ENCODE measurements around the gene POU4F2. TPM values are rescaled to one million over a fixed set of nuclear protein-coding genes. Genes with fewer than 3 reads are reported as not detected.

The POU4F2 gene, protein sequence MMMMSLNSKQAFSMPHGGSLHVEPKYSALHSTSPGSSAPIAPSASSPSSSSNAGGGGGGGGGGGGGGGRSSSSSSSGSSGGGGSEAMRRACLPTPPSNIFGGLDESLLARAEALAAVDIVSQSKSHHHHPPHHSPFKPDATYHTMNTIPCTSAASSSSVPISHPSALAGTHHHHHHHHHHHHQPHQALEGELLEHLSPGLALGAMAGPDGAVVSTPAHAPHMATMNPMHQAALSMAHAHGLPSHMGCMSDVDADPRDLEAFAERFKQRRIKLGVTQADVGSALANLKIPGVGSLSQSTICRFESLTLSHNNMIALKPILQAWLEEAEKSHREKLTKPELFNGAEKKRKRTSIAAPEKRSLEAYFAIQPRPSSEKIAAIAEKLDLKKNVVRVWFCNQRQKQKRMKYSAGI
- total RNA-seq, result not detected

DNA sequence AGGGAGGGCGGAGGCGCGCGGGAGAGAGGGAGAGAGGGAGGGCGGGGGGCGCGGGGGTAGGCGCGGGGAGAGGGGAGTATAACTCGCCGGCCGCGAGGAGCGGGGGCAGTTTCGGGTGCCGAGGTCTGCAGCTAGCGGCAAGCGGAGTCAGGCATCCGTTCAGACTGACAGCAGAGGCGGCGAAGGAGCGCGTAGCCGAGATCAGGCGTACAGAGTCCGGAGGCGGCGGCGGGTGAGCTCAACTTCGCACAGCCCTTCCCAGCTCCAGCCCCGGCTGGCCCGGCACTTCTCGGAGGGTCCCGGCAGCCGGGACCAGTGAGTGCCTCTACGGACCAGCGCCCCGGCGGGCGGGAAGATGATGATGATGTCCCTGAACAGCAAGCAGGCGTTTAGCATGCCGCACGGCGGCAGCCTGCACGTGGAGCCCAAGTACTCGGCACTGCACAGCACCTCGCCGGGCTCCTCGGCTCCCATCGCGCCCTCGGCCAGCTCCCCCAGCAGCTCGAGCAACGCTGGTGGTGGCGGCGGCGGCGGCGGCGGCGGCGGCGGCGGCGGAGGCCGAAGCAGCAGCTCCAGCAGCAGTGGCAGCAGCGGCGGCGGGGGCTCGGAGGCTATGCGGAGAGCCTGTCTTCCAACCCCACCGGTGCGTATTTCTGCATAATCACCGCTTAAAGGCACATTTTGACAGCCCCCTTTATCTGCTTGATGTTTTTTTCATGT, at the start of gene POU4F2:
Gene POU4F2, plus strand, starts transcription at position 108 of the 720 bp plus-strand sequence. Its CDS starts 248 bp downstream, at position 356.
- ATAC-seq, result no peak
- Histone ChIP-seq H3K27ac (no peak within 1 kb of the TSS), H3K4me3 (no peak within 1 kb of the TSS), H3K27me3 (peaks cover 0 to 24% of the 10 kb centered on the region in 2 donors), H3K9me3 (no peaks in the 10 kb centered on the region), H3K36me3 (replicated peaks in 1 of 2; ENCODE audit: insufficient read depth in 1 of 2, low read depth in 2 of 2) (no peaks in the 10 kb centered on the region), H3K4me1 (peaks cover 29% of the 10 kb centered on the region)
- WGBS, 2 donors, result 1 to 3% methylated on average over 11 to 60 of the region's 74 CpGs
- intact Hi-C loops (cut with DNase I), result no loop called here
- TF ChIP-seq, protein P1, sequence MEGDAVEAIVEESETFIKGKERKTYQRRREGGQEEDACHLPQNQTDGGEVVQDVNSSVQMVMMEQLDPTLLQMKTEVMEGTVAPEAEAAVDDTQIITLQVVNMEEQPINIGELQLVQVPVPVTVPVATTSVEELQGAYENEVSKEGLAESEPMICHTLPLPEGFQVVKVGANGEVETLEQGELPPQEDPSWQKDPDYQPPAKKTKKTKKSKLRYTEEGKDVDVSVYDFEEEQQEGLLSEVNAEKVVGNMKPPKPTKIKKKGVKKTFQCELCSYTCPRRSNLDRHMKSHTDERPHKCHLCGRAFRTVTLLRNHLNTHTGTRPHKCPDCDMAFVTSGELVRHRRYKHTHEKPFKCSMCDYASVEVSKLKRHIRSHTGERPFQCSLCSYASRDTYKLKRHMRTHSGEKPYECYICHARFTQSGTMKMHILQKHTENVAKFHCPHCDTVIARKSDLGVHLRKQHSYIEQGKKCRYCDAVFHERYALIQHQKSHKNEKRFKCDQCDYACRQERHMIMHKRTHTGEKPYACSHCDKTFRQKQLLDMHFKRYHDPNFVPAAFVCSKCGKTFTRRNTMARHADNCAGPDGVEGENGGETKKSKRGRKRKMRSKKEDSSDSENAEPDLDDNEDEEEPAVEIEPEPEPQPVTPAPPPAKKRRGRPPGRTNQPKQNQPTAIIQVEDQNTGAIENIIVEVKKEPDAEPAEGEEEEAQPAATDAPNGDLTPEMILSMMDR (IDR thresholded peaks at IDR 0.05), result no peak
- no peak for TF ChIP-seq POLR2A (IDR thresholded peaks at IDR 0.05)
- DNase-seq, result no peak

DNA sequence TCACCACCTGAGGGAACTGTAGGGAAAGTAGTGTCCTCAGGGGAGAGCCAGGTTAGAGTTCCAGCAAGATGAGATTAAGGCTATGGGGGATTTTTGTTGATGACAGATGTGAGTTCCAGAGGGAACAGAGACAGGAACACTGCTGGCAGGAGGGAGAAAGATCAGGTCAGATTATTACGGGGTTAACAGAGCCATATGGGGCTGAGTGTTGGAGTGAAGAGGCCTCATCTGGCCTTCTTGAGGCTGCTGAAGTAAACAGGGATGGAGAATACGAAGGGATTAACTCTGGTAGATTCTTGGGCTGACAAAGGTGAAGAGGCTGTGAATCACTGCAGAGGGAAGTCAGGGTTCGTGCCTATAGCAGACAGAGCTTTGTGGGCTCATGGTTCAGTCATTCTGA, 47.9 kb upstream of the POU4F2 start:
- TF ChIP-seq, protein P1 (IDR thresholded peaks at IDR 0.05), result no peak
- TF ChIP-seq POLR2A (IDR thresholded peaks at IDR 0.05), result no peak
- H3K36me3 ChIP-seq (replicated peaks in 1 of 2; ENCODE audit: insufficient read depth in 1 of 2, low read depth in 2 of 2), result no peaks in the 10 kb centered on the region
- ATAC-seq (no peak), DNase-seq (no peak)
- H3K4me1 ChIP-seq, result no peaks in the 10 kb centered on the region
- H3K9me3 ChIP-seq, result no peaks in the 10 kb centered on the region
- WGBS, 2 donors, result 45 to 60% methylated on average over 3 of the region's 3 CpGs
- no peaks in the 10 kb centered on the region for H3K27me3 ChIP-seq
- intact Hi-C loops (cut with DNase I), result no loop called here
- H3K4me3 ChIP-seq, result no peak overlapping the region
- H3K27ac ChIP-seq, result no peak overlapping the region

DNA sequence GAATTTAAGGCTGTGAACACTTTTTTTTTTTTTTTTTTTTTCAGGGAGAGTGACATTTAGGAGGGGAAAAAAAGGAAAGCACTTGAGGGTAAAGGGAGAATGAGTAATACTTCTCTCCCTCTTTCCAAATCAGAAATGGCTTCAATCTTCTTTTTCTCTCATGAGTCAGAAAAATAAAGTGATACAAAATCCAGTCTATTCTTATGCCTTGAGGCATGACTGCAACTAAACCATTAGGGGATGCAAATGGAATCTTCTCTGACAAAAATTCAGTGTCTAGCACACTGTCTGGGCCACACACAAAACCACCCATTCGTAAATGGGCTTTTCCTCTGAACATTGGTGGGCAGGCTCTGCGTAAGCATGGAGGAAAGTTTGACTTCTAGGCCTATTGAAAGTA, 46.7 kb upstream of the POU4F2 start:
- intact Hi-C loops (cut with DNase I), result no loop called here
- TF ChIP-seq, protein P1 (IDR thresholded peaks at IDR 0.05), result no peak
- no peak for TF ChIP-seq POLR2A (IDR thresholded peaks at IDR 0.05)
- WGBS, 2 donors, result 73 to 76% methylated on average over 2 of the region's 2 CpGs
- DNase-seq (no peak), ATAC-seq (no peak)
- Histone ChIP-seq H3K4me3 (no peak overlapping the region), H3K4me1 (no peaks in the 10 kb centered on the region), H3K27ac (no peak overlapping the region), H3K36me3 (replicated peaks in 1 of 2; ENCODE audit: insufficient read depth in 1 of 2, low read depth in 2 of 2) (no peaks in the 10 kb centered on the region), H3K9me3 (peaks cover 0 to 8% (median 0%) of the 10 kb centered on the region in 3 donors), H3K27me3 (no peaks in the 10 kb centered on the region)

DNA sequence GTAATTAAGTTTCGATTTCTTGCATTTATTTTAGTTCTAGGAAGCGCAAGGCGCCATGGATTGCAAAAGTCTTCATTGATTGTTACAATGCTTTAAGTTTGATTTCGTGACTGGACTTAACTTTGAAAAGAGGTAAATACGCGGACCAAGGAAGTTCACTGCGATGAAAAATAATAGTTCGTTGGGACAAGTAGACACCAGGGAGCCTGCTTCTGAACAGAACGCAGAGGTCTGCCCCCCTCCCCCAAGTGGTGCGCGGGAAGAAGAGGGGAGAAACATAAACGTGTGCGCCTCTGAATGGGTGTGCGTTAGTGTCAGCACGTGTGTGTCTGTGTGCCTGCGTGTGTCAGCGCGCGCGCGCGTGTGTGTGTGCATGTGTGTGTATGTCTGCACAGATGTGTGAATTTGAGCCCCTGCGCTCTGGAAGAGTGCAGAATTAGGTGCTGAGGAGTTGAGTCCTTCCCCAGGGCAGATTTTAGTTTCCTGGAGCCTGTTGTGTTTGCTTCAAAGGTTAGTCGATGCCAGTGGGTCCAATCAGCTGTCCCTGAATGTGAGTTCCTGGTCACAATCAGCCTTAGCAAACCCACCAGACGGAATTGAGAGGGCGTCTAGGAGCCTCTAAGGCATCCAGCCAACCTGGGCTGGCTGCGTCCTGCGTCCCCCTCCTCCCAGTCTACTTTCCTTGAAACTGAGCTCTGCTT, 5.8 kb upstream of the POU4F2 start:
- Histone ChIP-seq H3K4me1 (peaks cover 6% of the 10 kb centered on the region), H3K36me3 (replicated peaks in 1 of 2; ENCODE audit: insufficient read depth in 1 of 2, low read depth in 2 of 2) (no peaks in the 10 kb centered on the region), H3K9me3 (no peaks in the 10 kb centered on the region), H3K4me3 (no peak overlapping the region), H3K27me3 (no peaks in the 10 kb centered on the region), H3K27ac (no peak overlapping the region)
- WGBS, 2 donors, result 5 to 9% methylated on average over 26 to 28 of the region's 28 CpGs
- TF ChIP-seq, protein P1 (IDR thresholded peaks at IDR 0.05), result no peak
- no peak for ATAC-seq
- intact Hi-C loops (cut with DNase I), result no loop called here
- no peak for DNase-seq

All from body of pancreas (tissue), 4 donors.